DOHH2 (cell line): Measurements from ENCODE around the gene PAQR9.

ENCODE experiments used
- EZH2phosphoT487 ChIP-seq: fragments of 200-600 bp; sonication (generic); IDR thresholded peaks from 2 replicates; pipeline ENCODE4 v1.6.1; 2017; ENCODE audit warnings: borderline replicate concordance, mild to moderate bottlenecking, antibody characterized with exemption, low read length, moderate library complexity, mixed read lengths
- TF ChIP-seq, protein P1 (sequence below): fragments of 200-600 bp; sonication (generic); IDR thresholded peaks from one replicate; pipeline ENCODE4 v1.5.1; 2014; ENCODE audit warnings: antibody characterized with exemption, mild to moderate bottlenecking, low read depth, low read length; ENCODE audit not compliant: poor library complexity, severe bottlenecking

DNA sequence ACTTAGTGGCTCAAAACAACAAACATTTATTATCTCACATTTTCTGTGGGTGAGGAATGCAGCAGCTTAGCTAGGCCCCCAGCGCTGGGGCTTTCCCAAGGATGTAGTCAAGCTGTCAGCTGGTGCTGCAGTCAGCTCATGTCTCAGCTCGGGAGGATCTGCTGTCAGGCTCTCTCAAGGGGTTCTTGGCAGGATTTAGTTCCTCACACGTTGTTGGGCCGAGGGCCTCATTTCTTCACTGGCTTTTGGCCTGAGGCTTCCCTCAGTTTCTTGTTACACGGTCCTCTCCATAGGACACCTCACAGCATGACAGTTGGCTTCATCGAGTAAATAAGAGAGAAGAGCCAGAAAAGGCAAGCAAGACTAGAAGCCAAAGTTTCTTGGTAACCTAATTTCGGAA, 24.2 kb upstream of the PAQR9 start:
- TF ChIP-seq, protein P1, sequence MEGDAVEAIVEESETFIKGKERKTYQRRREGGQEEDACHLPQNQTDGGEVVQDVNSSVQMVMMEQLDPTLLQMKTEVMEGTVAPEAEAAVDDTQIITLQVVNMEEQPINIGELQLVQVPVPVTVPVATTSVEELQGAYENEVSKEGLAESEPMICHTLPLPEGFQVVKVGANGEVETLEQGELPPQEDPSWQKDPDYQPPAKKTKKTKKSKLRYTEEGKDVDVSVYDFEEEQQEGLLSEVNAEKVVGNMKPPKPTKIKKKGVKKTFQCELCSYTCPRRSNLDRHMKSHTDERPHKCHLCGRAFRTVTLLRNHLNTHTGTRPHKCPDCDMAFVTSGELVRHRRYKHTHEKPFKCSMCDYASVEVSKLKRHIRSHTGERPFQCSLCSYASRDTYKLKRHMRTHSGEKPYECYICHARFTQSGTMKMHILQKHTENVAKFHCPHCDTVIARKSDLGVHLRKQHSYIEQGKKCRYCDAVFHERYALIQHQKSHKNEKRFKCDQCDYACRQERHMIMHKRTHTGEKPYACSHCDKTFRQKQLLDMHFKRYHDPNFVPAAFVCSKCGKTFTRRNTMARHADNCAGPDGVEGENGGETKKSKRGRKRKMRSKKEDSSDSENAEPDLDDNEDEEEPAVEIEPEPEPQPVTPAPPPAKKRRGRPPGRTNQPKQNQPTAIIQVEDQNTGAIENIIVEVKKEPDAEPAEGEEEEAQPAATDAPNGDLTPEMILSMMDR: no peak
- no peak for TF ChIP-seq EZH2phosphoT487
